ENCODE results near the gene CCDC121.

The CCDC121 gene

GRCh38 chr2:27581417-27582128 is 47.2 kb downstream of the CCDC121 start:
- no peak for DNase-seq

All from DMS79 treated with DMSO at 0.1 percent for 48 hours (cell line).